ENCODE measurements around the gene BCR.

The BCR gene

DNA sequence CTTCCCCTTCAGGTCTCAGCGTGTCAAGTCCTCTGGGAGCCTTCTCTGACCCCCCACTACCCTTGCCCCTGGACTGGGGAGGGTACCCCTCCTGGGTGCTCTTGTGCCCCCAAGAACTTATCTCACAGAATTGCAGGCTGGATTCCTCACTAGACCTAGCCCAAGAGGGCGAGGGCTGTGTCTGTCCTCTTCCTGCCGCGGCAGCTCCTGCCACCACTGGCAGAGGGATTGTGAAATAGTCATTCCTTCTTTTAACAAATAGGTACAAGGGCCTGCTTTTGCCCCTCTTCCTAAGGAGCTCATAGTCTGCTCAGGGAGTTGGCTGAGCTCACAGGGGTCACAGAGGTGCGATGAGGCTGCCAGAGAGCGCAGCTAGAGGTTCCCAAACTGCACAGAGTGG is 29.5 kb upstream of the BCR start:
- H3K4me3 ChIP-seq (ENCODE audit: control insufficient read depth, low read depth, low read length) = no peak overlapping the region
- DNase-seq (ENCODE audit: low read depth) = no peak
- TF ChIP-seq, protein P1, sequence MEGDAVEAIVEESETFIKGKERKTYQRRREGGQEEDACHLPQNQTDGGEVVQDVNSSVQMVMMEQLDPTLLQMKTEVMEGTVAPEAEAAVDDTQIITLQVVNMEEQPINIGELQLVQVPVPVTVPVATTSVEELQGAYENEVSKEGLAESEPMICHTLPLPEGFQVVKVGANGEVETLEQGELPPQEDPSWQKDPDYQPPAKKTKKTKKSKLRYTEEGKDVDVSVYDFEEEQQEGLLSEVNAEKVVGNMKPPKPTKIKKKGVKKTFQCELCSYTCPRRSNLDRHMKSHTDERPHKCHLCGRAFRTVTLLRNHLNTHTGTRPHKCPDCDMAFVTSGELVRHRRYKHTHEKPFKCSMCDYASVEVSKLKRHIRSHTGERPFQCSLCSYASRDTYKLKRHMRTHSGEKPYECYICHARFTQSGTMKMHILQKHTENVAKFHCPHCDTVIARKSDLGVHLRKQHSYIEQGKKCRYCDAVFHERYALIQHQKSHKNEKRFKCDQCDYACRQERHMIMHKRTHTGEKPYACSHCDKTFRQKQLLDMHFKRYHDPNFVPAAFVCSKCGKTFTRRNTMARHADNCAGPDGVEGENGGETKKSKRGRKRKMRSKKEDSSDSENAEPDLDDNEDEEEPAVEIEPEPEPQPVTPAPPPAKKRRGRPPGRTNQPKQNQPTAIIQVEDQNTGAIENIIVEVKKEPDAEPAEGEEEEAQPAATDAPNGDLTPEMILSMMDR (IDR thresholded peaks at IDR 0.05; ENCODE audit: control insufficient read depth, insufficient read depth, low read depth, low read length, missing control alignments) = no peak

DNA sequence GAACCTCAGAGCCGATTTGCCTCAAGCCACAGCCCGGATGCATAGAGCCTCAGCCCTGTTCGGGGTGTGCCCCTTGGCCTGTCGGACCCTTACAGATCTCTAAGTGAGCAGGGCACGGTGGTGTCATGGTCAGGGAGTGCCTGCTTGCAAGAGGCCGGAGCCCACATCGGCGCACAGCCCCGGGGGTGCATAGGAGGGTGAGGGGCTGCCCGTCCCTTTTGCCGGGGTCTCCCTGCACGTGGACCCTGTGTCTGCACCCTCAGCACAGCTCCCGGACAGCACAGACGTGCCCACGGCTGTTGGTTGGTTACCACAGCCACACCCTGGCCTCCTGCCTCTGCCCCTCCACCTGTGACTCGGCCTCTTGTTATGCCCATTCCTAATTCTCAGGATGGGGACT is 28.5 kb upstream of the BCR start:
- no peak for DNase-seq (ENCODE audit: low read depth)
- no peak overlapping the region for H3K4me3 ChIP-seq (ENCODE audit: control insufficient read depth, low read depth, low read length)
- TF ChIP-seq, protein P1 (IDR thresholded peaks at IDR 0.05; ENCODE audit: control insufficient read depth, insufficient read depth, low read depth, low read length, missing control alignments) = no peak

GRCh38 chr22:23152238-23153114 is 27.8 kb upstream of the BCR start:
- no peak overlapping the region for H3K4me3 ChIP-seq (ENCODE audit: control insufficient read depth, low read depth, low read length)
- DNase-seq (ENCODE audit: low read depth) = no peak
- TF ChIP-seq, protein P1 (IDR thresholded peaks at IDR 0.05; ENCODE audit: control insufficient read depth, insufficient read depth, low read depth, low read length, missing control alignments) = no peak

GRCh38 chr22:23153994-23154393 is 26.3 kb upstream of the BCR start:
- no peak overlapping the region for H3K4me3 ChIP-seq (ENCODE audit: control insufficient read depth, low read depth, low read length)
- TF ChIP-seq, protein P1 (IDR thresholded peaks at IDR 0.05; ENCODE audit: control insufficient read depth, insufficient read depth, low read depth, low read length, missing control alignments) = no peak
- DNase-seq (ENCODE audit: low read depth) = no peak

- no peak overlapping the region for H3K4me3 ChIP-seq (ENCODE audit: control insufficient read depth, low read depth, low read length)
- TF ChIP-seq, protein P1 (IDR thresholded peaks at IDR 0.05; ENCODE audit: control insufficient read depth, insufficient read depth, low read depth, low read length, missing control alignments) = no peak
- no peak for DNase-seq (ENCODE audit: low read depth)
These were observed 25.8 kb upstream of the BCR start for GRCh38 chr22:23154461-23154860.

- H3K4me3 ChIP-seq (ENCODE audit: control insufficient read depth, low read depth, low read length) = no peak overlapping the region
- DNase-seq (ENCODE audit: low read depth) = no peak
- TF ChIP-seq, protein P1 (IDR thresholded peaks at IDR 0.05; ENCODE audit: control insufficient read depth, insufficient read depth, low read depth, low read length, missing control alignments) = no peak
These were observed 25.2 kb upstream of the BCR start for GRCh38 chr22:23155143-23155542.

Data from AG09309 (cell line).